D721Med (cell line): ENCODE measurements around the gene IL27RA.

Source experiments
- DNase-seq: peaks from one replicate; pipeline ENCODE4 v3.0.0; 2011; ENCODE audit warnings: low spot score; ENCODE audit not compliant: insufficient read length
- FAIRE-seq: peaks from 2 replicates; lab custom pipeline; 2011; peaks lifted over from hg19 to GRCh38; lab: Jason Lieb, UNC
- TF ChIP-seq, protein P1 (sequence below): IDR thresholded peaks from 2 replicates; pipeline ENCODE4 v1.5.1; 2012; ENCODE audit warnings: mild to moderate bottlenecking, control low read depth; ENCODE audit not compliant: insufficient read depth; ENCODE audit errors: missing control alignments

Gene IL27RA

DNA sequence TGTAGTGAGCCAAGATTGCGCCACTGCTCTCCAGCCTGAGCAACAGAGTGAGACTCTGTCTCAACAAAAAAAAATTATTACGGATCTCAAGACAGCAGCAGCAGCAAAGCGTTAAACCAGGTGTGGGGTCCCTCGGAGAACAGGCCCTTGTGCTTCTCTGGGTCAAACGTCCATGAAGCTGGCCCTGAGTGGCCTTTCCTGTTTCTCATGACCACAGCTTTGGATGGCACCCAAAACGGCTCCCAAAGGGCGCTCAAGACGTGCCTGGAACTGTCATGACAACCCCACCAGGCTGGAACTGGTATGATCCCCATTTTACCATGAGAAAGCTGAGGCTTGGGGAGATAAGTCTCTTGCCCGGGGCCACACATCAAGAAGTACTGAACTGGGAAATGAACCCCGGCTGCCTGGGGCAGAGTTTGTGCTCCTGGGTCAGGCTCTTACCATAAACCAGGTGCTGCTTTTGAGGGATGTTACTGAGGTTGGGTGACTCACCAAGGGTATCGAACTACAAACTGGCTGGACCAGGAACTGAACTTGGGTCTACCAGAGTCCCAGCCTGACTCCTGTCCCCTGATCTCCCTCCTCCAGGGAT lies 70.6 kb downstream of the IL27RA start:
- DNase-seq (no peak), FAIRE-seq (no peak)
- TF ChIP-seq, protein P1, sequence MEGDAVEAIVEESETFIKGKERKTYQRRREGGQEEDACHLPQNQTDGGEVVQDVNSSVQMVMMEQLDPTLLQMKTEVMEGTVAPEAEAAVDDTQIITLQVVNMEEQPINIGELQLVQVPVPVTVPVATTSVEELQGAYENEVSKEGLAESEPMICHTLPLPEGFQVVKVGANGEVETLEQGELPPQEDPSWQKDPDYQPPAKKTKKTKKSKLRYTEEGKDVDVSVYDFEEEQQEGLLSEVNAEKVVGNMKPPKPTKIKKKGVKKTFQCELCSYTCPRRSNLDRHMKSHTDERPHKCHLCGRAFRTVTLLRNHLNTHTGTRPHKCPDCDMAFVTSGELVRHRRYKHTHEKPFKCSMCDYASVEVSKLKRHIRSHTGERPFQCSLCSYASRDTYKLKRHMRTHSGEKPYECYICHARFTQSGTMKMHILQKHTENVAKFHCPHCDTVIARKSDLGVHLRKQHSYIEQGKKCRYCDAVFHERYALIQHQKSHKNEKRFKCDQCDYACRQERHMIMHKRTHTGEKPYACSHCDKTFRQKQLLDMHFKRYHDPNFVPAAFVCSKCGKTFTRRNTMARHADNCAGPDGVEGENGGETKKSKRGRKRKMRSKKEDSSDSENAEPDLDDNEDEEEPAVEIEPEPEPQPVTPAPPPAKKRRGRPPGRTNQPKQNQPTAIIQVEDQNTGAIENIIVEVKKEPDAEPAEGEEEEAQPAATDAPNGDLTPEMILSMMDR = no peak

DNA sequence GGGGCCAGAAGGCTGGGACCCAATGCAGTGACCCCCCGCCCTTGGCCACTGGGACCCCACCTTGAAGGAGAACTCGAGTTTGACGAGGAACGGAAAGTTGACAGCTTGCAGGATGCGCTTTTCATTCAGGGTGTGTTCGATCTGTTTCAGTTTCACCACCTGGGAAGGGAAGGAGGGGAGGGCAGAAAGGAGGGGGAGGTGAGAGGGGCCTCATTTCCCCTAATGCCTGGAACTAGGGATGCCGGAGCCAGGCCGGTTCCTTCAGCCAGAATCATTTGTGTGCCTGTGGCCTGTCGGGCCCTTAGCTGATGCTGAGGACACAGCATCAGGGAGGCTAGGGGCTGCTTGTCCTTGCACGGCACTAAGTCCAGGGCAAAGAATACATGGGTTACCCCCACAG lies 71.2 kb downstream of the IL27RA start:
- no peak for FAIRE-seq
- no peak for DNase-seq

More for the DNA sequence above, 71.2 kb downstream of the IL27RA start:
- TF ChIP-seq, protein P1 = no peak
